Smooth muscle cell (in vitro differentiated cells): ENCODE results near the gene LZTR1. TPM values are rescaled to one million over a fixed set of nuclear protein-coding genes. Genes with fewer than 3 reads are reported as not detected.

Experiments
- DNase-seq: peaks from one replicate; lab custom pipeline; 2025; ENCODE audit not compliant: unreplicated experiment; lab: John Stamatoyannopoulos, UW
- H2AFZ ChIP-seq: fragments of 200-600 bp; sonication (generic); 2 replicates; pipeline ENCODE4 v1.6.0; 2016; ENCODE audit warnings: antibody characterized with exemption, low read depth, mild to moderate bottlenecking
- H3F3A ChIP-seq: fragments of 200-600 bp; sonication (generic); 2 replicates; pipeline ENCODE4 v1.6.0; 2017; ENCODE audit warnings: antibody characterized with exemption, low read depth
- H3K27ac ChIP-seq: fragments of 200-600 bp; sonication (generic); 2 replicates; pipeline ENCODE4 v1.5.1; 2016; ENCODE audit warnings: low read depth, mild to moderate bottlenecking
- H3K27me3 ChIP-seq: fragments of 200-600 bp; sonication (generic); 2 replicates; pipeline ENCODE4 v1.6.1; 2016; ENCODE audit warnings: low read depth, mild to moderate bottlenecking
- H3K36me3 ChIP-seq: fragments of 200-600 bp; sonication (generic); 2 replicates; pipeline ENCODE4 v1.5.1; 2016; ENCODE audit warnings: low read depth
- H3K4me1 ChIP-seq: fragments of 200-600 bp; sonication (generic); 2 replicates; pipeline ENCODE4 v1.5.1; 2016; ENCODE audit warnings: low read depth
- H3K4me2 ChIP-seq: fragments of 200-600 bp; sonication (generic); 2 replicates; pipeline ENCODE4 v1.6.0; 2016; ENCODE audit warnings: mild to moderate bottlenecking
- H3K4me3 ChIP-seq: fragments of 200-600 bp; sonication (generic); 2 replicates; pipeline ENCODE4 v1.5.1; 2016; ENCODE audit warnings: mild to moderate bottlenecking
- H3K79me2 ChIP-seq: fragments of 200-600 bp; sonication (generic); 2 replicates; pipeline ENCODE4 v1.6.0; 2016; ENCODE audit warnings: low read depth, mild to moderate bottlenecking
- H3K9ac ChIP-seq: fragments of 200-600 bp; sonication (generic); 2 replicates; pipeline ENCODE4 v1.6.0; 2016; ENCODE audit warnings: low read depth
- H3K9me3 ChIP-seq: fragments of 200-600 bp; sonication (generic); replicated peaks from 2 replicates; pipeline ENCODE4 v1.5.1; 2016; ENCODE audit warnings: low read depth
- H4K20me1 ChIP-seq: fragments of 200-600 bp; sonication (generic); 2 replicates; pipeline ENCODE4 v1.6.0; 2016; ENCODE audit warnings: low read depth
- WGBS: methylation state at CpG from one replicate; pipeline ENCODE4 v1.1.7; 2016; ENCODE audit warnings: low lambda C conversion rate; 5-methylcytosine and 5-hydroxymethylcytosine counted together
- polyA plus RNA-seq: library from polyadenylated mRNA; unstranded; fragments of >200 nt; fragmentation: Nextera tagmentation; extraction: Ambion mirVana; gene quantifications from 2 replicates; pipeline ENCODE4 v1.2.1, GENCODE V29; 2016
- total RNA-seq: library from RNA; depleted of rRNA; stranded (reverse); fragments of >200 nt; gene quantifications from 2 replicates; pipeline ENCODE4 v1.2.3, GENCODE V29; 2014
- TF ChIP-seq, protein P1 (sequence below): fragments of 200-600 bp; sonication (generic); IDR thresholded peaks from 2 replicates; pipeline ENCODE4 v1.5.1; 2017; ENCODE audit warnings: borderline replicate concordance, mild to moderate bottlenecking, antibody characterized with exemption; ENCODE audit not compliant: insufficient read depth, poor library complexity, severe bottlenecking

The LZTR1 gene
- total and polyA plus RNA-seq, 2 experiments from 2014 or later = 34.2 to 43.9 TPM

DNA sequence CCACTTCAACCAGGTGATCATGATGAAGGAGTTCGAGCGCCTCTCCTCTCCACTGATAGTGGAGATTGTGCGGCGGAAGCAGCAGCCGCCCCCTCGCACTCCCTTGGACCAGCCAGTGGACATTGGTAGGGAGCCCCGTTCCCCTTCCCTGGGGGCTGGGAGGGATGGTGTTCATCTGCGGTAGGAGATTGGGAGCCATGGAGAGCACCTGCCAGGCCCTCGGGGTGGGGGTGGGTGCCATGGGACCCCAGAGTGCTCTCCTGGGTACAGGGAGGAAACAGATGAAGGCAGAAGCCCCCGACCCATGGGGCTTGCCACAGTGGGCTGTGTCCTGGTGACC, 12.8 kb downstream of the LZTR1 start:
- Histone ChIP-seq H3K27me3 (no peaks in the 10 kb centered on the region), H3K27ac (no peak overlapping the region), H3K36me3 (no peaks in the 10 kb centered on the region), H3K79me2 (no peaks in the 10 kb centered on the region), H2AFZ (no peak overlapping the region), H3F3A (no peaks in the 10 kb centered on the region), H4K20me1 (no peaks in the 10 kb centered on the region), H3K4me1 (no peaks in the 10 kb centered on the region), H3K4me2 (no peak overlapping the region), H3K9me3 (no peaks in the 10 kb centered on the region), H3K4me3 (no peak overlapping the region), H3K9ac (no peak overlapping the region)
- 98% methylated on average over 10 of the region's 10 CpGs for WGBS
- TF ChIP-seq, protein P1, sequence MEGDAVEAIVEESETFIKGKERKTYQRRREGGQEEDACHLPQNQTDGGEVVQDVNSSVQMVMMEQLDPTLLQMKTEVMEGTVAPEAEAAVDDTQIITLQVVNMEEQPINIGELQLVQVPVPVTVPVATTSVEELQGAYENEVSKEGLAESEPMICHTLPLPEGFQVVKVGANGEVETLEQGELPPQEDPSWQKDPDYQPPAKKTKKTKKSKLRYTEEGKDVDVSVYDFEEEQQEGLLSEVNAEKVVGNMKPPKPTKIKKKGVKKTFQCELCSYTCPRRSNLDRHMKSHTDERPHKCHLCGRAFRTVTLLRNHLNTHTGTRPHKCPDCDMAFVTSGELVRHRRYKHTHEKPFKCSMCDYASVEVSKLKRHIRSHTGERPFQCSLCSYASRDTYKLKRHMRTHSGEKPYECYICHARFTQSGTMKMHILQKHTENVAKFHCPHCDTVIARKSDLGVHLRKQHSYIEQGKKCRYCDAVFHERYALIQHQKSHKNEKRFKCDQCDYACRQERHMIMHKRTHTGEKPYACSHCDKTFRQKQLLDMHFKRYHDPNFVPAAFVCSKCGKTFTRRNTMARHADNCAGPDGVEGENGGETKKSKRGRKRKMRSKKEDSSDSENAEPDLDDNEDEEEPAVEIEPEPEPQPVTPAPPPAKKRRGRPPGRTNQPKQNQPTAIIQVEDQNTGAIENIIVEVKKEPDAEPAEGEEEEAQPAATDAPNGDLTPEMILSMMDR = no peak
- no peak for DNase-seq

DNA sequence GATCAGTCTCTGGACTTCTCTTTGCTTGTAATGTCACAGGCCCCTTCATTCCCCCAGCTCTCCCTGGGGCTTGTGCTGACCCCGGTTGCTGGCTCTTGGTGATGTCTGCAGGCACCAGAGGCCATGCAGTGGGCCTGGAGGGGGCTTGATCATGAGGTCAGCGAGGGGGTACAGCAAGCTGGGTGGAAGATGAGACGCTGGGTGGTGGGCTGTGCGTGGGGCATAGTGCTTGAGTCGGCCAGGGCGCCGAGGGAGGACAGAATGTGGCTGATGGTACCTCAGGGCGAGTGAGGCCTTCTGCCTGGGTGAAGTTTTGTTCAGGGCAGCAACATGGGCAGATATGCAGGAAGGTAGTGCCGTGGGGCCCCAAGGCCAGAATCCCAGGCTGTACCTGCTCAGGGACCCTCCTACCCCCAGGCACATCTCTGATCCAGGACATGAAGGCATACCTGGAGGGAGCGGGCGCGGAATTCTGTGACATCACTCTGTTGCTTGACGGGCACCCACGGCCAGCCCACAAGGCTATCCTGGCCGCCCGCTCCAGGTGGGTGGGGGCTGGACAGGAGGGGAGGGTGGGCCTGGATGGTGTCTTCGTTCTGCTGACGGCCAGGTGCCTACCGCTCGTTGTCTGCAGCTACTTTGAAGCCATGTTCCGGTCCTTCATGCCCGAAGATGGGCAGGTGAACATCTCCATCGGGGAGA, 13.4 kb downstream of the LZTR1 start:
- H3F3A ChIP-seq = no peaks in the 10 kb centered on the region

DNA sequence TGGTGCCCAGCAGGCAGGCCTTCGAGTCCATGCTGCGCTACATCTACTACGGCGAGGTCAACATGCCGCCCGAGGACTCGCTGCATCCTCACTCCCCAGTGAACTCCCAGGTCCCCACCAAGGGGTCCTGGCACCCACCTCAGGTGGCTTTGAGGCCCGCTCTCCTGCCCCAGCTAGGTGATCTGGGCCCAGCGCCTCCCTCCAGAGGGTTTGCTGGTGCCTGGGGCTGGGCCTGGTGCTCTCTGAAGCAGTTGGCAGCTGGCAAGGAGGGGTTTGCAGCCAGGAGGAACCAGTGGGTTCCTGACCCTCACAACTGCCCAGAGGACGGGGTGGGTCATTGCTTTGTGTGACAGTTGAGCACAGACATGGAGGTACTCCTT, 13.9 kb downstream of the LZTR1 start:
- Histone ChIP-seq H3K36me3 (no peaks in the 10 kb centered on the region), H3K4me2 (no peak overlapping the region), H3K4me3 (no peak overlapping the region), H3K79me2 (peaks cover 7% of the 10 kb centered on the region), H3K4me1 (peaks cover 7% of the 10 kb centered on the region), H4K20me1 (no peaks in the 10 kb centered on the region), H3K9me3 (no peaks in the 10 kb centered on the region), H3K9ac (no peak overlapping the region), H2AFZ (no peak overlapping the region), H3K27me3 (no peaks in the 10 kb centered on the region), H3F3A (no peaks in the 10 kb centered on the region), H3K27ac (no peak overlapping the region)
- no peak for DNase-seq
- 97% methylated on average over 9 of the region's 10 CpGs for WGBS
- TF ChIP-seq, protein P1 = no peak

More for the DNA sequence above, 13.4 kb downstream of the LZTR1 start:
- Histone ChIP-seq H3K36me3 (no peaks in the 10 kb centered on the region), H3K27ac (no peak overlapping the region), H3K79me2 (peaks cover 2% of the 10 kb centered on the region), H3K4me1 (peaks cover 2% of the 10 kb centered on the region), H2AFZ (no peak overlapping the region), H3K9me3 (no peaks in the 10 kb centered on the region), H3K9ac (no peak overlapping the region), H3K4me2 (no peak overlapping the region), H4K20me1 (no peaks in the 10 kb centered on the region), H3K4me3 (no peak overlapping the region), H3K27me3 (no peaks in the 10 kb centered on the region)
- TF ChIP-seq, protein P1 = no peak
- 96% methylated on average over 23 of the region's 23 CpGs for WGBS
- DNase-seq = no peak
